Panc1 (cell line): ENCODE results near the gene HEYL. TPM values are rescaled to one million over a fixed set of nuclear protein-coding genes. Genes with fewer than 3 reads are reported as not detected.

Experiments used
- ATAC-seq: fragments of 200-7000 bp; cut with Tn5 transposase; 2 replicates; pipeline ENCODE4 v1.9.1; 2020; ENCODE audit warnings: mild to moderate bottlenecking, moderate library complexity
- BruUV-seq: library from RNA; stranded (reverse); fragments of 400-500 nt; replicated peaks from 2 replicates; lab custom pipeline; 2021; lab: Mats Ljungman, UMichigan
- CTCF ChIA-PET: fragments of 300-600 bp; sonication (Branson Sonifier 250); formaldehyde crosslinking; loops from one replicate; lab custom pipeline; 2022; ENCODE audit warnings: antibody characterized with exemption; lab: Charles Lee
- POLR2A ChIA-PET: fragments of 300-600 bp; sonication (Branson Sonifier 250); formaldehyde crosslinking; loops from one replicate; lab custom pipeline; 2022; ENCODE audit warnings: antibody characterized with exemption; lab: Charles Lee
- DNase-seq: peaks from one replicate; pipeline ENCODE4 v3.0.0-alpha.2; 2010; ENCODE audit warnings: low read depth, low spot score
- H3K27ac ChIP-seq: 2 replicates; pipeline ENCODE4 v1.5.1; 2011; ENCODE audit warnings: mild to moderate bottlenecking, low read length, inconsistent platforms
- H3K27me3 ChIP-seq: fragments of 200-500 bp; sonication (Bioruptor generic); 2 replicates; pipeline ENCODE4 v1.6.0; 2014; ENCODE audit warnings: low read length, inconsistent platforms; ENCODE audit not compliant: control insufficient read depth, insufficient read depth
- H3K36me3 ChIP-seq: fragments of 200-500 bp; sonication (Bioruptor generic); 2 replicates; pipeline ENCODE4 v1.5.1; 2014; ENCODE audit warnings: inconsistent platforms, mild to moderate bottlenecking, low read length, moderate library complexity; ENCODE audit not compliant: control insufficient read depth, insufficient read depth
- H3K4me1 ChIP-seq: 2 replicates; pipeline ENCODE4 v1.5.1; 2011; ENCODE audit warnings: inconsistent platforms, mild to moderate bottlenecking, low read length, moderate library complexity; ENCODE audit not compliant: control insufficient read depth, insufficient read depth
- H3K4me3 ChIP-seq, 2 experiments: 2 replicates each; pipeline ENCODE4 v1.5.1; 2011 to 2012; ENCODE audit warnings: low read depth in 2 of 2, low read length in 2 of 2, mild to moderate bottlenecking in 2 of 2, inconsistent platforms in 1 of 2, moderate library complexity in 1 of 2
- H3K9me3 ChIP-seq: fragments of 200-500 bp; sonication (Bioruptor generic); 2 replicates; pipeline ENCODE4 v1.5.1; 2014; ENCODE audit warnings: low read depth, mild to moderate bottlenecking, inconsistent platforms, low read length, moderate library complexity; ENCODE audit not compliant: control insufficient read depth, insufficient read depth
- POLR2AphosphoS5 ChIP-seq: IDR thresholded peaks from 2 replicates; pipeline ENCODE4 v1.6.1; 2012; ENCODE audit warnings: mild to moderate bottlenecking, low read depth, low read length, moderate library complexity
- SIN3A ChIP-seq: IDR thresholded peaks from 2 replicates; pipeline ENCODE4 v1.6.1; 2012; ENCODE audit warnings: low read depth, mild to moderate bottlenecking, low read length, moderate library complexity, borderline replicate concordance; ENCODE audit not compliant: insufficient read depth
- TCF7L2 ChIP-seq: IDR thresholded peaks from 2 replicates; pipeline ENCODE4 v1.6.1; 2011; ENCODE audit warnings: mild to moderate bottlenecking, low read depth, low read length, inconsistent platforms
- in situ Hi-C: cut with HindIII; loops from 2 replicates; pipeline ENCODE4 v1.10.0; 2016; ENCODE audit warnings: low sequenced_read_pairs, low pct_unique_long_range_greater_than_20kb
- intact Hi-C: fragments of 100-400 bp; cut with micrococcal nuclease; formaldehyde crosslinking; loops from one replicate; pipeline ENCODE4 v1.10.0; 2022; ENCODE audit not compliant: unreplicated experiment
- total RNA-seq: library from RNA; stranded (reverse); gene quantifications from one replicate; pipeline ENCODE4 v1.2.1, GENCODE V29; 2021; ENCODE audit not compliant: unreplicated experiment
- TF ChIP-seq, protein P1 (sequence below): fragments of 450-650 bp; IDR thresholded peaks from 2 replicates; pipeline ENCODE4 v1.5.1; 2017; ENCODE audit warnings: mild to moderate bottlenecking
- TF ChIP-seq, protein P2 (sequence below), 2 experiments: IDR thresholded peaks; 2 replicates each; pipeline ENCODE4 v1.6.1; 2011 to 2012; ENCODE audit warnings: low read depth in 2 of 2, control low read depth in 1 of 2, low read length in 1 of 2, mild to moderate bottlenecking in 1 of 2, moderate library complexity in 1 of 2; ENCODE audit not compliant: insufficient read depth in 1 of 2

HEYL gene
- total RNA-seq, 1 experiment from 2014 or later, result 2.3 TPM

DNA sequence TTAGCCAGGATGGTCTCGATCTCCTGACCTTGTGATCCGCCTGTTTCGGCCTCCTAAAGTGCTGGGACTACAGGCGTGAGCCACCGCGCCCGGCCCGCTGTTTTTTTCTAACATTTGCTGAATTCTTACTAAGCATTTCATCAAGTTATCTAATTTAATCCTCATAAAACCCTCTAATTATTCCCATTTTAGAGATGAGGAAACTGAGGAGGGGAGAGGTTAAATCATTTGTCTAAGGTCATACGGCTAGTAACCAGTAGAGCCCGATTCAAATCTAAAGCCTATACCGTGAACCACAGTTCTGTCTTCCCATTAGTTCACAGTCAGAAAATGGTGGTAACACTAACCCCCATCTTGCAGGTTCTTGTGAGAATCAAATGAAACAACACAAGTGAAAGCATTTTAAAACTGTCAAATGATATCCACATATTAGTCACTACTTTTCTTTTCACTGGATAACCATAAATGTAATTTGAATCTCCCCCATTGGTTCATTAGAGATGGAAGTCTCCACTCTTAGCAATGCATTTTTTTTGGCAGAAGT lies 10.6 kb downstream of the HEYL start:
- H3K27me3 ChIP-seq, result no peaks in the 10 kb centered on the region
- ATAC-seq, result no peak
- DNase-seq, result no peak
- H3K27ac ChIP-seq, result no peak overlapping the region
- H3K36me3 ChIP-seq, result no peaks in the 10 kb centered on the region
- TF ChIP-seq SIN3A, result no peak
- TF ChIP-seq, protein P1, sequence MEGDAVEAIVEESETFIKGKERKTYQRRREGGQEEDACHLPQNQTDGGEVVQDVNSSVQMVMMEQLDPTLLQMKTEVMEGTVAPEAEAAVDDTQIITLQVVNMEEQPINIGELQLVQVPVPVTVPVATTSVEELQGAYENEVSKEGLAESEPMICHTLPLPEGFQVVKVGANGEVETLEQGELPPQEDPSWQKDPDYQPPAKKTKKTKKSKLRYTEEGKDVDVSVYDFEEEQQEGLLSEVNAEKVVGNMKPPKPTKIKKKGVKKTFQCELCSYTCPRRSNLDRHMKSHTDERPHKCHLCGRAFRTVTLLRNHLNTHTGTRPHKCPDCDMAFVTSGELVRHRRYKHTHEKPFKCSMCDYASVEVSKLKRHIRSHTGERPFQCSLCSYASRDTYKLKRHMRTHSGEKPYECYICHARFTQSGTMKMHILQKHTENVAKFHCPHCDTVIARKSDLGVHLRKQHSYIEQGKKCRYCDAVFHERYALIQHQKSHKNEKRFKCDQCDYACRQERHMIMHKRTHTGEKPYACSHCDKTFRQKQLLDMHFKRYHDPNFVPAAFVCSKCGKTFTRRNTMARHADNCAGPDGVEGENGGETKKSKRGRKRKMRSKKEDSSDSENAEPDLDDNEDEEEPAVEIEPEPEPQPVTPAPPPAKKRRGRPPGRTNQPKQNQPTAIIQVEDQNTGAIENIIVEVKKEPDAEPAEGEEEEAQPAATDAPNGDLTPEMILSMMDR, result no peak
- TF ChIP-seq TCF7L2, result no peak
- no peak for TF ChIP-seq POLR2AphosphoS5
- TF ChIP-seq, protein P2, sequence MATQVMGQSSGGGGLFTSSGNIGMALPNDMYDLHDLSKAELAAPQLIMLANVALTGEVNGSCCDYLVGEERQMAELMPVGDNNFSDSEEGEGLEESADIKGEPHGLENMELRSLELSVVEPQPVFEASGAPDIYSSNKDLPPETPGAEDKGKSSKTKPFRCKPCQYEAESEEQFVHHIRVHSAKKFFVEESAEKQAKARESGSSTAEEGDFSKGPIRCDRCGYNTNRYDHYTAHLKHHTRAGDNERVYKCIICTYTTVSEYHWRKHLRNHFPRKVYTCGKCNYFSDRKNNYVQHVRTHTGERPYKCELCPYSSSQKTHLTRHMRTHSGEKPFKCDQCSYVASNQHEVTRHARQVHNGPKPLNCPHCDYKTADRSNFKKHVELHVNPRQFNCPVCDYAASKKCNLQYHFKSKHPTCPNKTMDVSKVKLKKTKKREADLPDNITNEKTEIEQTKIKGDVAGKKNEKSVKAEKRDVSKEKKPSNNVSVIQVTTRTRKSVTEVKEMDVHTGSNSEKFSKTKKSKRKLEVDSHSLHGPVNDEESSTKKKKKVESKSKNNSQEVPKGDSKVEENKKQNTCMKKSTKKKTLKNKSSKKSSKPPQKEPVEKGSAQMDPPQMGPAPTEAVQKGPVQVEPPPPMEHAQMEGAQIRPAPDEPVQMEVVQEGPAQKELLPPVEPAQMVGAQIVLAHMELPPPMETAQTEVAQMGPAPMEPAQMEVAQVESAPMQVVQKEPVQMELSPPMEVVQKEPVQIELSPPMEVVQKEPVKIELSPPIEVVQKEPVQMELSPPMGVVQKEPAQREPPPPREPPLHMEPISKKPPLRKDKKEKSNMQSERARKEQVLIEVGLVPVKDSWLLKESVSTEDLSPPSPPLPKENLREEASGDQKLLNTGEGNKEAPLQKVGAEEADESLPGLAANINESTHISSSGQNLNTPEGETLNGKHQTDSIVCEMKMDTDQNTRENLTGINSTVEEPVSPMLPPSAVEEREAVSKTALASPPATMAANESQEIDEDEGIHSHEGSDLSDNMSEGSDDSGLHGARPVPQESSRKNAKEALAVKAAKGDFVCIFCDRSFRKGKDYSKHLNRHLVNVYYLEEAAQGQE (IDR thresholded peaks at IDR 0.05; ENCODE audit: insufficient read depth in 1 of 2, low read depth in 2 of 2, low read length in 1 of 2), result no peak
- intact Hi-C loops (no loop called here), in situ Hi-C loops (no loop called here)
- H3K4me3 ChIP-seq, result no peak overlapping the region
- CTCF ChIA-PET, result interaction anchor here (0.6 kb wide), 1 partner anchor 1753 kb away, joined by 4 read pairs; no protein-coding TSS in a partner anchor
- BruUV-seq, result no TSS peak
- POLR2A ChIA-PET, result no interaction called here
- no peaks in the 10 kb centered on the region for H3K9me3 ChIP-seq
- H3K4me1 ChIP-seq, result no peaks in the 10 kb centered on the region

DNA sequence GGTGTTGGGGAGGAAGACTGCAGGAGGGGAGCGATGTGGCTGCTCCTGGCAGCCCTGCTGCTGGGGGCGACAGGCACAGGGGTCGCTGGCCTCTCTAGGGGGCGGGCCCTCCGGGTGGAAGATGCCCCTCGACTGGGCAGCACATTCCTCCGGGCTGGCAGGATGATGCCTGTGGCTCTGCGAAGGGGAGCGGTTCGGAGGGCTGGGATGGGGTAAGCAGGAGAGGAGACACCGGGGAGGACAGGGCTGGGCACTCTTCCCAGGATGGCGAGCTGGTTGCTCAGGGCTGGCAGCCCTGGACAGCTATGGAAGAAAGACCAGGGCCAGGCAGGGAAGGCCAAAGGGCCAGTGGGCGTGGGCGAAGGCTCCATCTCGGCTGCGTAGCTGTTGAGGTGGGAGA lies 12.8 kb downstream of the HEYL start:
- no peak for DNase-seq
- TF ChIP-seq, protein P1, result no peak
- TF ChIP-seq, protein P2 (IDR thresholded peaks at IDR 0.05; ENCODE audit: insufficient read depth in 1 of 2, low read depth in 2 of 2, low read length in 1 of 2), result no peak
- no peak for TF ChIP-seq POLR2AphosphoS5
- no peak for TF ChIP-seq SIN3A
- no peak for TF ChIP-seq TCF7L2
- no peaks in the 10 kb centered on the region for H3K27me3 ChIP-seq
- BruUV-seq, result no TSS peak
- no peak overlapping the region for H3K4me3 ChIP-seq
- ChIA-PET CTCF (no interaction called here), POLR2A (no interaction called here)
- in situ Hi-C loops (no loop called here), intact Hi-C loops (no loop called here)
- no peaks in the 10 kb centered on the region for H3K36me3 ChIP-seq
- H3K27ac ChIP-seq, result no peak overlapping the region
- no peak for ATAC-seq
- no peaks in the 10 kb centered on the region for H3K9me3 ChIP-seq
- no peaks in the 10 kb centered on the region for H3K4me1 ChIP-seq
